Fibroblast of skin of right quadriceps (primary cell): ENCODE data around the gene ELL2.

Experiments used
- DNase-seq: peaks from one replicate; pipeline ENCODE4 v3.0.0-alpha.2; 2013

The ELL2 gene

DNA sequence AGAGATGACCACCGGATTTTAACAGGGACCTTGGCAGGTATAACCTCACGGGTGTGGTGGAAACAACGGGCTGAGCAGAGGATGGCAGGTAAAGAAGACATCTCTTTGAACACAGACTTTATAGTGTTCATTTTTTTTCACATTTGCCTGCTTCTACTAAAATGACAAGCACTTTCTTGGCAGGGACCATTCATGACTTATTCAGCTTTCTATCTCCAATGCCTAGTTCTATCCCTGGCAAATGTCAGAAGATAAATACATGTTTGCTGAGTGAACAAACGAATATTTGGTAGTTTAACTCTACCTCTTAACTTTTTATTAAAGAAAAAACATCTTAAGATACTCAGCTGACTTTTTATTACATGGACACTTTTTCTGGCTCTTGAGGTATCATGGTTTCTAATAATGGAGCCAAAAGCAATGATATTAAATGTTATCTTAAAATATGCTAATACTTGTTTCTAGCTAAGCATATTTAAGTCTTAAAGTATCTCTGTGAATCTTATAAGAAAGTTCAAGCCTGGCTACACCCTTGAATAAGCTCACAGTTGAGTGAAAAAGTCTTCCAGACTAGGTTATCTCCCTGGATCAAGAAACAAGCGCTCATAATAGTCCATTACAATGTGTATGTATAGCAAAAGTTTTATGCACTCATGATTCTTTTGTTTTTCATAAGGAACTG, 8.5 kb downstream of the ELL2 start:
- no peak for DNase-seq

DNA sequence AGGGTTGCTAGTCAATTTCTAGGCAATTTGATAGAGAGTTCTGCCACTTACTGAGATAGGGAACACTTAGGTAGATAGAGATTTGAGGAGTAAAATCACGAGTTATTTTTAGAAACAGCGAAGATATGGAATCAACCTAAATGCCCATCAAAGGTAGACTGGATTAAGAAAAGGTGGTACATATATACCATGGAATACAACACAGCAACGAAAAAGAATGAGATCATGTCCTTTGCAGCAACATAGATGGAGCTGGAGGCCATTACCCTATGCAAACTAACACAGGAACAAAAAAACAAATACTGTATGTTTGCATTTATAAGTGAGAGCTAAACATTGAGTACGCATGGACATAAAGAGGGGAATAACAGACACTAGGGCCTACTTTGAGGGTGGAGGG, 9.7 kb downstream of the ELL2 start:
- no peak for DNase-seq

DNA sequence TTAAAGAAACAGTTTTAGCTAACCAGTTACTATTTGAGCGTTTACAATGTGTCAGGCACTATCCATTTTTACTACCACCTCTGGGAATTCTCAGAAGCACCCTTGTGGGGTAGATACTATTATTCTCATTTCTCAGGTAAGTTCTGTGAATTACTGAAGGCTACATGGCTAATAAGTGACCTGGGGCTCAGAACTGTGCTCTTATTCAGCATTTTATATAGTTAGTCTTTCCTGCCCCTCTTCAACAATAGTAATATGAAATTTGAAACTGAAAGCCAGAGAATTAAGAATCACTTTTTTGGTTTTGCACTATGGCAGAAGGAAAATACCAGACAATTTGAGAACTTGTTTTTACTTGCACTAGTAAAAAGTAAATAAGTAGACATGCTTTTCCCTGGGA, 11.8 kb downstream of the ELL2 start:
- DNase-seq, result no peak

DNA sequence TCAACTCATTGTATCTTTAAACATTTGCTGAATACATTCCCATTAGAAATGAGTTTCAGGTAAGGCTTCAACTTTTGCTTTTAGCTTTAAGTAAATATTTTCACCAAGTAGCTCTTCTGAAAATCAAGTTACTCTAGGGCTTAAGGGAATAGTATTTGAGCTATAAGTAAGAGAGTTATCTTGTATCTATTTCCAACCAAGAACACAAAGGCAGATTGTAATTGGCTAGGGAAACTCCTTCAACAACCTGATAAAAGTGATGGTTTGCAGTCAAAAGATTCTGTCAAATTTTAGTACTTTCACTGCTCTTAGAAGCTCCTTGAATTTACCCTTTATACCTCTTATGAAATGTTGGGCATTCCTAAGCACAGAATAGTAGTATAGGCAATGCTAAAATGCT, 13.0 kb downstream of the ELL2 start:
- no peak for DNase-seq

DNA sequence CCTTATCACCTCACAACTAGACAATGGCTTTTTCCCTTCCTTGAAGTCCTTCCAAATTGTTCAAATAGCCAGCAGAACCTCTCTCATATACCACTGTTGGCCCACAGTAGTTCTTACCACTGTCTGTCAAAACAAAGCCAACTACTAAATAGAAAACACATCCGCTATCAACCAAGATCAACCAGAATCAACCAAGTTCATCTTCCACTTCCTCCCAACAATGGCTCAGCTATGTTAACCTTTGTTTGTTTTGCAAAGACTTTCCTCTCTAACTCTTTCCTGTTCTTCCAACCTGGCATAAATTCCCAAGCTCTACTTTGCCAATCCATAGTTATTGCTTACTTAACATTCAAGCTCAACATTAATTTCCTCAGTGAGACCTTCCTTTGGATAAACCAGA, 15.2 kb downstream of the ELL2 start:
- no peak for DNase-seq

DNA sequence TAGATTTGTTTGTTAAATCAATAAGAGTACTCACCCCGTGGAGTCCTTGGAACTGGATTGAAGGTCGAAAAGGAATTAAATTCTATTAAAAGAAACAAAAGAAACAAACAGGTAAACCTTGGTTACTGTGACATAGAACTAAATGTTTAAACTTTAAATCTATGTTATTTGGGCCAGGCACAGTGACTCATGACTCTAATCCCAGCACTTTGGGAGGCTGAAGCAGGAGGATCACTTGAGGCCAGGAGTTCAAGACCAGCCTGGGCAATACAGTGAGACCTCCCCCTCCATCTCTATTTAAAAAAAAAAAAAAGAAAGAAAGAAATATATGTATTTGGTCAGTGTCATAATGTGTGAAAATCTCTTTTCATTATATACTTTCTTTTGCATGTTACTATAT, 18.7 kb downstream of the ELL2 start:
- DNase-seq, result no peak

DNA sequence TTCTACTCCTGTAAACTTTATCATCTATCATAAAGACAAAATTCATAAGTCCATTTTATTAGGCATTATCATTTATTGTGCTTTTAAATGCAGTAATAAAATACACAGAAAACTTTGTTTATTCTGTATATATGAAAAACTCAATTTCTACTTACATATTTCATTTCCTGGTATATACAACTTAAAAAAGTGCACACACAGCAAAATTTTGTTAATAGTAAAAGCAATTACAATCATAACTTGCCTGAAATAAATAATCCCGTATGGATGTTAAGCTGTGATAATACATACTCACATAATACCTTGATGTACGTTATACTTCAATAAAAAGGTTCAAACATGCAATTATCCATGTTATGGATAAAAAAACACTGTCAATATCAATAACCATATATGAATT, 19.2 kb downstream of the ELL2 start:
- DNase-seq, result no peak

DNA sequence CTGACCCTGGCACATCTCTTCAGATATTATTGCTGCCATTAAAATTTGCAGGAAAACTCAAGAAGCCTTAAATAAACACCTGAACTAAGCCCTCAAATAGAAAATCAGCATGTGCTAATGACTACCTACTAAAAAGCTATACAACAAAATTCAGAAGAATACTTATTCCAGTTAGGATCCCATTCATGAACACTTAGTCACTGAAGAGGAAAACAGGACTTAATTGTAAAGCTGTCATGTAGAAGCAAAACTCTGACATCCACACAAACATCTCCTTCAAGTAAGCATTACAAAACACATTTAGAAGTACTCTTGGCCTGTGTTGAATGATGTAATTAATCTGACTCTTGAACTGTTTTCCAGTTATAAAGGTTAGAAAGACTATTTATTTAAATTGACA, 19.9 kb downstream of the ELL2 start:
- DNase-seq, result peak; percentile 42

DNA sequence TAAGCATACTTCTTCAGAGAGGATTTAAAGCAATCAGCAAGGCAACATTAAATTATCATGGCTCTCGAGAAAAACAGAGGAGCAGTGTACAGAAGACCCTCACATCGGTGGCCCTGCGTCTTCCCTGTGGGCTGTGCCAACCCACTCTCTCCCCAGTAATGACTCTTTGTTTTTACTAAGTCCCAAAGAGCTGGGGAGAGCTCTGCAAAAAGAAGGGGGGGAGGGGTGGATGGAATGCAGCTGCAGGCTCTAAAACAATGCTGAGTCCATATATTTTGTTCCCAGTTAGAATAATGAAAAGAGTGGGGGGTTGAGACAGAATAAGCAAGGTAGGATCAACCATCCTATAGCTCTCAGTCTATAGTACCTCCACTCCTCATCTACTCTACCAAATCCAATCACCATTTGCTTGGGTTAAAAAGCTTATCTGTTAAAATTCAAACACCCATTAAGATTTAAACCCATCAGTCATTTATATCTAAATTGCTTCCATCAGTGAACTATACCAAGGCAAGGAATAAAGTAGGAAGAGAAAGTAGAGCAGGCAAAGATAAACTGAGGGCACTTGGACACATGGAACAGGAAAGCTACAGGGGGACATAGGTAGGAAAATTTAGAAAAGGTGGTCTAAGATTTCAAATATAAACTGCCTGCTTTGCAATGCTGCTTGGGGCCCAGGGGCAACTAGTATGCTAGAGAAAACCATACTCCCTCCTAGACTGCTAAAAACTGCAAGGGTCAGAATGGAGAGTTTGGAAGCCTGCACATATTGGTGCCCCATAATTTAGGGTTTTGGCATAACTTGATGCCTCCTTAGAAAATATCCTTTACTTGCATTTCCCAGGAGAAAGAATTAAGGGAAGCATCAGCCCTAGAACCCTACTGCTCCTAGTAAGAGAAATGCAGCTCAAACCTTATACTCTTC, 20.6 kb downstream of the ELL2 start:
- DNase-seq, result peak; percentile 44

DNA sequence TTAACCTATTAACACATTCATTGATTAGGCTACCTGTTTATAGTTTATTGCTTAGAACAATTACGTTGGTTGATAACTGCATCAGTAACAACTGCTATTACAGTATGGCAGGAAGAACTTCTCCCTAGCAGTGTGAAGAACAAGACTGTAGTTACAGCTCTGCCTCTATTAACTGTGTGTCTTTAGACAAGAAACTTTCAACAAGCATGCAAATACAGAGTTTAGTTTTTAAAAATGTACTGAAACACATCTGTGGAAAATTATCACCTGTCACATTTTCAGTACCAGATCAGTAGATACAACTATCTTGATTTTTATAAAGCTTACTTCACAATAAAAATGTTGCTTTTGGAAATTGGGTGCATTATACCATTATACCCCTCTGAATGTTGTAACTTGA, 22.2 kb downstream of the ELL2 start:
- DNase-seq, result no peak

DNA sequence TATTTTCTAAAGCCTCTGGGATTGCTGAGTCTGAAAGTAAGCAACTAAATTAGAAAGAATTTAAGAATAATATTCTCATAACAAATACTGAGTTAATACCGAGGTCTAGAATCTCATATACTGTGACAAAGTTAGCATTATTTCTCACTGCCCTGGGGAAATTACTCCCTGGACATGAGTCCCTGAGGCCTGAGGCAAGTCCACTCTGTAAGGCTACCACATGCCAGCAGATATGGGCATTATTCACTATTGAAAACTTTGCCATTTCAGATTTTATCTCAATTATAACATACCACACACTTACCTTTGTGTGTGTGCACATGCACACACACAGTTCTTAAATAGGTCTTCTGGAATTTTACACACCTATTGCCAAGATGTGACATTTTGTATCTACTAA, 22.9 kb downstream of the ELL2 start:
- DNase-seq, result no peak

DNA sequence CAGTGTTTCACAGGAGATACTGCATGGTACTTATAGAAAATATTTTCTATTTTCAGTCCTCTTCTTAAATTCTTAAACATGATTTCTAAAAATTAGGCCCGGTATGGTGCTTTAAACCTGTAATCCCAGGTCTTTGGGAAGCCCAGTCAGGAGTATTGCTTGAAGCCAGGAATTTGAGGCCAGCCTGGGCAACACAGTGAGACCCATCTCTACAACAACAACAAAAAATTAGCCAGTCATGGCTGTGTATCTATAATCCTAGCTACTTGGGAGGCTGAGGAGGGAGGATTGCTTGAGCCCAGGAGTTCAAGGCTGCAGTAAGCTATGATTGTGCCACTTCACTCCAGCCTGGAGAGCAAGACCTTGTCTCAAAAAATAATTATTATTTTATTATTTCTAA, 23.3 kb downstream of the ELL2 start:
- DNase-seq, result no peak

DNA sequence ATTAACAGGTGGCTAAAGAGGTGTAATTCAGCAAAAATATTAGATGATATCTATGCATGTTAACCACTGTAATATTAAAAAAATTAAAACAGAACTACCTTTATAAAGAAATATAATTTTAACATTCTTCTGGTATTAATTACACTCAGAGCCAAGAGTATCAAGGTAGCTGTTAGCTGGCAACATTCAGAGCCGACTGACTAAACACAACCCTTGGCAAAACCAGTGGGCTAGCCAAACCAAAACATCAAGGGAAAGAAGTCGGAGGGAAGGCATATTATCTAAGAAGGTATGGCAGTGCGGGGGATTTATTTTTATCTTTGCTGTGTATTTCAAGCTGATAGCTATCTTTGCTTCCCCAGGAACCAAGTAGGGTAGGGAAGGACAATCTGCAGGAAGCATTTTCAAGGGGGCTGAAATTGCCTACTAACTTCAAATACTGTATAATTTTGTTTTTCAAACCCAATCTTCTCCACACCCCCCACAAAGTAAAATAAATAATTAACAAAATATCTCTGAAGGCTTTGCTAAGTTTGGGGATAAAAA, 24.0 kb downstream of the ELL2 start:
- no peak for DNase-seq

DNA sequence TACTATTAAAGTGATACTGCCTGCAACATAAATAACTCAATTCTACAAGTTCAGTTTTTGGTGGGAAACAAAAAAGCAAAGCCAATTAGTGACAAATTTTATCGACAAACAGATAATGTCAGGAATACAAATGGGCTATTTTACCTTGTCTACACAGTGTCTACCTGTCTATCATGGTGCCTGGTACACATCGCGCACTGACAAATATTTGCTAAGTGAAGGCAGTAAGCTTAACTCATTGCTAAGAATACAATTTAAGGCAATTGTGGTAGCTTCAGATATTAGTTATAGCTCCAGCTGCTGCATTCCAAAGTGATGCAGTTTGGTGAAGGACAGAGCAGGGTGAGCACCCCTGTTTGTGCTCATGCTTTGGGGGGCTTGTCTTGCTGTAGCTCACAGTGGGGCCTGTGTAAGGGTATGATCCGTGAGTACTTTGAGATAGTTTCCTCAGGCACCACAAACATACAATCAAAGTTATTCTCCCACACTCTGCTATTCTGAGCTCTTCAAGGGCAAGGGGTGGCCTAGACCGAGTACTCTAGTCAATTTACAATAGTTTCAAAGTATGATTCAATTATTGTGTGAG, 24.7 kb downstream of the ELL2 start:
- no peak for DNase-seq

DNA sequence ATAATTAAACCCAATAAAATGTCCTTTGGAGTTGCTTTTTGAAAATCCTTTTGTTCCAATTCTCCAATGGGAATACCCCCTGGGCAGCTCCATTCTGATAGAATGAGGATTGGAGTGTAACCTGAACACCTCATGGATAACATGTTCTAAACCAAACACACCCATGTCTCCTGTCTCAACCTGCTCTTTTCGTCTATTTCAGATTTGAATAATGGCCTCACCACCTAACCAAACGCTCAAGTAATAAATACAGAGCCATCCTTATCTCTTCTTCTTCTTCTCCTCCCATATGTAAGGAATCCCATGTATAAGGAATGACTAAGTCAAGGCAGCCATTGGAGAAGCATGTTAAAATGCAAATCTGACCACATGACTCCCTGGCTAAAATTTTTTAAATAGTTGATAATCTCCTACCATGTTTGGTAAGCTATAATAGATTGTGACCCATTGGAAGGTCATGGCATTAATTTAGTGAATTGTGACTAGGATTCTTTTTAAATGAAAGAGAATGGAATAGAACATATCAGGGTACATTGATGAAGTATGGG, 26.0 kb downstream of the ELL2 start:
- peak; percentile 77 for DNase-seq

DNA sequence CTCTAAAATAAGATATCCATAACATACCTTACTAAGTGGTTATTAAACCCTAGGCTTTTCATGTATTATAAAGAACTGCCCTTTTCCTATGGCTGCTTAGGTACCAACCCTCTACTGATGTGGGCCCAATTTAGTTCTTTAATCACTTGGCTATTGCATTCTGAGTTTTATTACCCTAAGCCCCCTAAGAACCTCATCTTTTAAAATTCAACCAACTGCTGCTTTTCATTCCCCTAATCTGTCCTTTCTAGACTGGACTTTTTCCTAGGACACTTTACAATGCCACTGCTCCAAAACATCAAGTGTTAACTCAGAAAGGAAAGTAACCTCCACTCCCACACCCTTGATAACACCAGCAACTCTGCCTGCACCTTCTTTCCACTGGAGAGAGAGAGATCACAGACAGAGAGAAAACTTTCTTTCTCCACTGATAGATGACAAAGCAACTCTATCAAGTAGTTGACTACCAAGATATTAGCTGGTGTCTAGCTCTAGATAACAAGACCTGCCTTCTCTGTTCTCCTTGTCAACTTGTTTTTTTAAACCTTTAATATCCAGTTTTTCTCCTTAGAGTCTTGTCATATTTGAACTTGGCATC, 27.3 kb downstream of the ELL2 start:
- DNase-seq, result no peak

DNA sequence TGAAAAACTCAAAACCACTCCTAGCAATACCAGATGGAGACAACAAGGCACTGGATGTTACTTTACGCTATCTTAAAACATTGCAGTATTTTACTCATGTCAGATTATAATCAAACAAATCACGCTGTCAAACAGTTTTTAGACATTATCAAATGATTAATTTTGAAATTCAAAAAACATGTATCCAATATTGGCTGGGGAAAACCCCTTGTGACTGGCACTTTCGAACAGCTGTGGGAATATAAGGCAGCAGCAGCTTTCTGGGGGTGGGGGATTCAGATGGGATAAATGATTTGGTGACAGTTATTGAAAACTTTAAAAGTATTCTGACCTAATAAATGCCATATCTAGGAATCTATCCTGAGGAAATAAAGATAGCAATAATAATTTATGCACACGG, 28.7 kb downstream of the ELL2 start:
- no peak for DNase-seq

DNA sequence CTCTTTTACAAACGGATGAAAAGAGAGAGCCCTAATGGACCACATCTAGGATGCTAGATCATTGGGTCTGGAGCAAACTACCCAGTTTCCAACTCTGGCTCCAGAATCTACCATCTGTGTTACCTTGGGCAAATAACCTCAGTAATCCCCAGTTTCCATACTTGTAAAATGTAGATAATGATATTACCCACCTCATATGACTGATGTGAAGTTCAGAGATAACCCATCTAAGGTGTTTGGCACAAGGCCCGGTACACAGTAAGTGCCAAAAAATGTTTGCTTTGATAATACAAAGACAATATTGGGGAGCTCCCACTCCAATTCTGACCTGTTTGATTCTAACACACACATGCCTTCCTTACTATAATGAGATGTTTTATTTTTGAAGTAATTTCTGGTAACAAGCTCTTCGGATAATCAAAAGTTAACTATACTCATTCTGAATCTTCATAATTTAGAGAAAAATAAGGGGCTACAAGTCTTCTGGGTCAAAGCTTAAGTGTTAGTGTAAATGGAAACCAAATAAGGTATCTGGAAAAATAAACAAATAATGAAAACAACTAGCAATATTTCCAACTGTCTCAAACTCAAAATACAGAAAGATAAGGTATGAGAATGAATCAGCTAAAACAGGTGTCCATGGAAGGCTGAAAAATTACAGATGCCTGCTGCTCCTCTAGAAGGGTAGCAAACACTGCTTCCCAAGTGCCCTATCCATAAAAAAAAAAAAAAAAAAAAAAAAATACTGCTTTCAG, 30.4 kb downstream of the ELL2 start:
- DNase-seq, result no peak

DNA sequence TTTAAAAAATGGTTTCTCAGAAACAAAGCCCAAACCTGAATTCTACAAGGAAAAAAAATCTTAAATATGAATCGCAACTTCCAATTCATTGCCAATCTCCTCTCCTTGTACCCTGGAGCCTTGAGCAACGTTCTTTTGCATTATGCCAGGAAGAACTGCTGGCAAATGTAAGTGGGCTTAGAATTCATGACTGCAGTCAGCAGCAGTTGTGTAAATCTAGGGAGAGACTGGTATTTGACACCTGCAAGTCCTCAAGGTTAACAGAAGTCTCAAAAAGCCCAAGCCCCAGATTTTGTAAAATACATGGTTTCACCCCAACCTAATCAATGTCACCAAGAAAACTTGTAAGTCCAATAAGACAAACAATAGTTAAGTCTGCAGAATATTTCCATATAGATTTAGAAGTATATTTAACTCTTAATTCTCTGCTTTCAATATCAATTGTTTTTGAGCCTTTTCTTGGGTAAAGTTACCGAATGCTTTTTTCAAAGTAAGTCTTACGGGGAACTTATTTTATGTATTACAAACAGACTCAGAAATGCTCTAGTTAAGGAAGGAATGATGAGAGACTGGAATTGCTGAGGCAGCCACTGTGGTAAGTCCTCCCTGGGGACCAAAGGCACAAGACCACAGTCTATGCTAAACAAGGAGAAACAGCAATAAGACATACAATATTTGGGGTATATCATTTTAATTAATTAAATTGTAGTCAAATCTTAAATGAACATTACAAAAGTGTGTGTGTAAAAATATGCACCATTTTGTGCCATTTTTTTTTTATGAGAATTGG, 31.3 kb downstream of the ELL2 start:
- DNase-seq, result no peak

DNA sequence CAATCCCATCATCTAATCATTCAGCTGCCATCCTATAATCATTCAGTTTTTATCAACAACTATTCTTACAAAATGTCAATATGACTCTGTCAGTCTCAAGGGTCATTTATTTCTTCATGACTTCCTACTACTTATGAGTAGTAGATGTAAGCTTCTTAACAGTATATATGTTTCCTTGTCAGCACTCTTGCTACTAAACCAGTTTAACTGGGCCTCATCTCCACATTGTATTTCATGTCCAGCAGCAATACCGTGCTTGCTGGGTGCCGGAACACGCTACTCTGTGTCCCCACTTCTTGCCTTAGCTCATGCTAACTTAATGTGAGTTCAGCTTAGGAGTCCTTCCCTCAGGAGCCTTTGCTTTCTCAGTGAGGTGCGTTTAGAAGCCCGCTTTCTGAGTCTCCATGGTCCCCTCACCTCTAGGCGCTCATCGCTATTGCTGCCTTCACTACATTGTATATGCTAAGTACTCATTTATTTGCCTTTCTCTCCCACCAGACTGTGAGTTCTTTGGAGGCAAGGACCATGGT, 32.9 kb downstream of the ELL2 start:
- no peak for DNase-seq
